IMR-90 (cell line): ENCODE results near the gene PRR9.

Experiments used
- BHLHE40 ChIP-seq: fragments of 150-350 bp; IDR thresholded peaks from 2 replicates; pipeline ENCODE4 v1.6.1; 2016; ENCODE audit warnings: mild to moderate bottlenecking, low read depth, low read length
- CEBPB ChIP-seq: IDR thresholded peaks from 2 replicates; pipeline ENCODE4 v1.6.1; 2012; ENCODE audit warnings: low read depth, low read length, improper control_type of control experiment
- CHD1 ChIP-seq: IDR thresholded peaks from 2 replicates; pipeline ENCODE4 v1.6.1; 2012; ENCODE audit warnings: low read depth, low read length, improper control_type of control experiment
- CTCF ChIP-seq: conservative IDR thresholded peaks from 2 replicates; pipeline ENCODE4 v1.5.1; 2012; ENCODE audit warnings: mild to moderate bottlenecking, low read depth, low read length, improper control_type of control experiment
- MAFK ChIP-seq: IDR thresholded peaks from 2 replicates; pipeline ENCODE4 v1.6.1; 2012; ENCODE audit warnings: low read depth, low read length, improper control_type of control experiment
- MAZ ChIP-seq: IDR thresholded peaks from 2 replicates; pipeline ENCODE4 v1.6.1; 2012; ENCODE audit warnings: low read depth, mild to moderate bottlenecking, low read length, improper control_type of control experiment, moderate library complexity, borderline replicate concordance
- NFE2L2 ChIP-seq: fragments of 150-350 bp; IDR thresholded peaks from 2 replicates; pipeline ENCODE4 v1.6.1; 2016; ENCODE audit warnings: low read depth, mild to moderate bottlenecking, low read length
- POLR2A ChIP-seq: IDR thresholded peaks from 2 replicates; pipeline ENCODE4 v1.6.1; 2012; ENCODE audit warnings: mild to moderate bottlenecking, low read depth, low read length
- RAD21 ChIP-seq: IDR thresholded peaks from 2 replicates; pipeline ENCODE4 v1.6.1; 2012; ENCODE audit warnings: low read length, improper control_type of control experiment
- RCOR1 ChIP-seq: IDR thresholded peaks from 2 replicates; pipeline ENCODE4 v1.6.1; 2012; ENCODE audit warnings: mild to moderate bottlenecking, low read length, improper control_type of control experiment; ENCODE audit not compliant: insufficient replicate concordance
- SMC3 ChIP-seq: fragments of 150-350 bp; IDR thresholded peaks from 2 replicates; pipeline ENCODE4 v1.6.1; 2016; ENCODE audit warnings: low read depth, mild to moderate bottlenecking, antibody characterized with exemption, low read length, moderate library complexity
- TF ChIP-seq, protein P1 (sequence below): fragments of 150-350 bp; IDR thresholded peaks from 2 replicates; pipeline ENCODE4 v1.6.1; 2016; ENCODE audit warnings: low read depth, mild to moderate bottlenecking, low read length, moderate library complexity, borderline replicate concordance

DNA sequence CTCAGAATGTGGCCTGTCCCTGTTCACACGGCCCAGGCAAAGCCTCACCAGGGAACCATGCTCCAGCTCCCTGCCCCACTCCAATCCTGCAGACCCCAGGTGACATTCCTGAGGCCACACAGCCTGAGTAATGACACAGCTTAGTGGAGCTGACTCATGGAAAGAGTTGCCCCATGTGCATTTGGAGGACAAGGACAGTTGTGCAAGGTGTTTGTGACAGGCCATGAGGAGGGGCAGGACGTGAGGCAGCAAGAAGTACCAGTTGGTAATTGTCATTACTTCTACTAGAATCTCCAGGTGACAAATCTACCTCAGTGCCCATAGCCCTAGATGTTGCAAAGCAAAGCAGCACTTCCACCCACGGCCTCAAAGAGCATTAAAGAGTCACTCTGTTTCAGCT is 15.2 kb downstream of the PRR9 start:
- no peak for TF ChIP-seq CTCF
- no peak for TF ChIP-seq MAZ
- TF ChIP-seq SMC3 = no peak
- TF ChIP-seq RAD21 = no peak
- no peak for TF ChIP-seq MAFK
- TF ChIP-seq POLR2A = no peak
- TF ChIP-seq RCOR1 = no peak
- TF ChIP-seq BHLHE40 = no peak
- no peak for TF ChIP-seq CEBPB
- TF ChIP-seq, protein P1, sequence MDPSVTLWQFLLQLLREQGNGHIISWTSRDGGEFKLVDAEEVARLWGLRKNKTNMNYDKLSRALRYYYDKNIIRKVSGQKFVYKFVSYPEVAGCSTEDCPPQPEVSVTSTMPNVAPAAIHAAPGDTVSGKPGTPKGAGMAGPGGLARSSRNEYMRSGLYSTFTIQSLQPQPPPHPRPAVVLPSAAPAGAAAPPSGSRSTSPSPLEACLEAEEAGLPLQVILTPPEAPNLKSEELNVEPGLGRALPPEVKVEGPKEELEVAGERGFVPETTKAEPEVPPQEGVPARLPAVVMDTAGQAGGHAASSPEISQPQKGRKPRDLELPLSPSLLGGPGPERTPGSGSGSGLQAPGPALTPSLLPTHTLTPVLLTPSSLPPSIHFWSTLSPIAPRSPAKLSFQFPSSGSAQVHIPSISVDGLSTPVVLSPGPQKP = no peak
- no peak for TF ChIP-seq NFE2L2
- TF ChIP-seq CHD1 = no peak
